ENCODE results near the gene ACKR2.
"Not testable (repeated sequence)": the region's sequence is repeated elsewhere in the genome, so short reads cannot be mapped to it uniquely, and the experiment has no call there.

The ACKR2 gene

GRCh38 chr3:42855547-42856380 lies 46.5 kb downstream of the ACKR2 start:
- no peak for DNase-seq (ENCODE audit: low spot score)

- DNase-seq (ENCODE audit: low spot score): no peak
These were observed 47.3 kb downstream of the ACKR2 start for GRCh38 chr3:42856544-42856943.

GRCh38 chr3:42864321-42864950 lies 55.2 kb downstream of the ACKR2 start:
- no peak for DNase-seq (ENCODE audit: low spot score)

- no peak for DNase-seq (ENCODE audit: low spot score)
These were observed 56.0 kb downstream of the ACKR2 start for GRCh38 chr3:42865256-42865655.

GRCh38 chr3:42867138-42867537 lies 57.9 kb downstream of the ACKR2 start:
- DNase-seq (ENCODE audit: low spot score): no peak

- DNase-seq (ENCODE audit: low spot score): no peak
These were observed 59.6 kb downstream of the ACKR2 start for GRCh38 chr3:42868841-42869240.

GRCh38 chr3:42871592-42872196 lies 62.4 kb downstream of the ACKR2 start:
- DNase-seq (ENCODE audit: low spot score): no peak

GRCh38 chr3:42872718-42873117 lies 63.5 kb downstream of the ACKR2 start:
- no peak for DNase-seq (ENCODE audit: low spot score)

GRCh38 chr3:42873221-42873982 lies 64.2 kb downstream of the ACKR2 start:
- no peak for DNase-seq (ENCODE audit: low spot score)

- no peak for DNase-seq (ENCODE audit: low spot score)
These were observed 65.5 kb downstream of the ACKR2 start for GRCh38 chr3:42874749-42875148.

- DNase-seq (ENCODE audit: low spot score): no peak
These were observed 66.3 kb downstream of the ACKR2 start, which contains the start of gene CYP8B1 for GRCh38 chr3:42875325-42876151. Gene CYP8B1 (minus strand): TSS chr3:42875879. CDS start chr3:42875816, 63 bp downstream.

- no peak for DNase-seq (ENCODE audit: low spot score)
These were observed 67.2 kb downstream of the ACKR2 start for GRCh38 chr3:42876401-42876800.

- DNase-seq (ENCODE audit: low spot score): no peak
These were observed 67.9 kb downstream of the ACKR2 start for GRCh38 chr3:42876940-42877720.

- no peak for DNase-seq (ENCODE audit: low spot score)
These were observed 68.6 kb downstream of the ACKR2 start for GRCh38 chr3:42877881-42878280.

- no peak for DNase-seq (ENCODE audit: low spot score)
These were observed 70.9 kb downstream of the ACKR2 start for GRCh38 chr3:42880183-42880582.

GRCh38 chr3:42880601-42881451 lies 71.6 kb downstream of the ACKR2 start:
- DNase-seq (ENCODE audit: low spot score): peak; percentile 86

GRCh38 chr3:42883251-42883930 lies 74.1 kb downstream of the ACKR2 start:
- not testable (repeated sequence) for DNase-seq (ENCODE audit: low spot score)

- no peak for DNase-seq (ENCODE audit: low spot score)
These were observed 75.1 kb downstream of the ACKR2 start for GRCh38 chr3:42884324-42884723.

- DNase-seq (ENCODE audit: low spot score): no peak
These were observed 77.1 kb downstream of the ACKR2 start for GRCh38 chr3:42886294-42886822.

Measured in CD4-positive, alpha-beta T cell treated with Interleukin-2 at 100 ng/mL for 4 hours (primary cell).